SH-SY5Y (cell line): Measurements from ENCODE around the gene GRIK1.

ENCODE experiments used
- GATA2 ChIP-seq: IDR thresholded peaks from 2 replicates; pipeline ENCODE4 v1.6.1; 2011; ENCODE audit warnings: mild to moderate bottlenecking, low read depth, low read length
- GATA3 ChIP-seq: IDR thresholded peaks from 2 replicates; pipeline ENCODE4 v1.6.1; 2011; ENCODE audit warnings: low read depth, mild to moderate bottlenecking, low read length, moderate library complexity

- no peak for TF ChIP-seq GATA2
- no peak for TF ChIP-seq GATA3
Measured at GRCh38 chr21:29777160-29777559, 162.6 kb downstream of the GRIK1 start.
